ENCODE data around the gene RHOBTB1.
"Not testable (repeated sequence)": the region's sequence is repeated elsewhere in the genome, so short reads cannot be mapped to it uniquely, and the experiment has no call there.

Gene RHOBTB1

DNA sequence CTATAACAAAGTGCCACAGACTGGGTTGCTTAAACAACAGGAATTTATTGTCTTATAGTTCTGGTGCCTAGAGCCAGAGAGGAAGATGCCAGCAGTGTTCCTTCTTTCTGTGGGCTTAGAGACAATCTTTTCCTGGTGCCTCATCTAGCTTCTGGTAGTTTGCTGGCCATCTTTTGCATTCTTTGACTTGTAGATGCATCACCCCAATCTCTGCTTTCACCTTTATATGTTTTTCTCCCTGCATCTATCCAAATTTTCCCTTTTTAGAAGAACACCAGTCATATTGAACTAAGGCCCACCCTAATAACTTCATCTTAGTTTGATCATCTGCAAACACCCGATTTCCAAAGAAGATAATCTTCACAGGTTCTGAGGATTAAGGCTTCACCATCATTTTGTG lies 98.9 kb downstream of the RHOBTB1 start:
- no peaks in the 10 kb centered on the region for H4K20me1 ChIP-seq (ENCODE audit: insufficient read depth, low read length, poor library complexity, severe bottlenecking)
- H3K9me2 ChIP-seq (replicated peaks; ENCODE audit: low read depth, low read length): no peaks in the 10 kb centered on the region
- no peak for TF ChIP-seq EZH2phosphoT487 (IDR thresholded peaks at IDR 0.05; ENCODE audit: borderline replicate concordance)
- TF ChIP-seq, protein P1, sequence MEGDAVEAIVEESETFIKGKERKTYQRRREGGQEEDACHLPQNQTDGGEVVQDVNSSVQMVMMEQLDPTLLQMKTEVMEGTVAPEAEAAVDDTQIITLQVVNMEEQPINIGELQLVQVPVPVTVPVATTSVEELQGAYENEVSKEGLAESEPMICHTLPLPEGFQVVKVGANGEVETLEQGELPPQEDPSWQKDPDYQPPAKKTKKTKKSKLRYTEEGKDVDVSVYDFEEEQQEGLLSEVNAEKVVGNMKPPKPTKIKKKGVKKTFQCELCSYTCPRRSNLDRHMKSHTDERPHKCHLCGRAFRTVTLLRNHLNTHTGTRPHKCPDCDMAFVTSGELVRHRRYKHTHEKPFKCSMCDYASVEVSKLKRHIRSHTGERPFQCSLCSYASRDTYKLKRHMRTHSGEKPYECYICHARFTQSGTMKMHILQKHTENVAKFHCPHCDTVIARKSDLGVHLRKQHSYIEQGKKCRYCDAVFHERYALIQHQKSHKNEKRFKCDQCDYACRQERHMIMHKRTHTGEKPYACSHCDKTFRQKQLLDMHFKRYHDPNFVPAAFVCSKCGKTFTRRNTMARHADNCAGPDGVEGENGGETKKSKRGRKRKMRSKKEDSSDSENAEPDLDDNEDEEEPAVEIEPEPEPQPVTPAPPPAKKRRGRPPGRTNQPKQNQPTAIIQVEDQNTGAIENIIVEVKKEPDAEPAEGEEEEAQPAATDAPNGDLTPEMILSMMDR (conservative IDR thresholded peaks at IDR 0.05; ENCODE audit: low read length): no peak
- no peaks in the 10 kb centered on the region for H3K36me3 ChIP-seq (ENCODE audit: insufficient read depth, low read length)
- no peak overlapping the region for H3K9ac ChIP-seq (ENCODE audit: low read depth, low read length, poor library complexity, severe bottlenecking)
- no peaks in the 10 kb centered on the region for H3K79me2 ChIP-seq (ENCODE audit: insufficient read depth, low read length)
- no peaks in the 10 kb centered on the region for H3K27me3 ChIP-seq (ENCODE audit: insufficient read depth, low read length, poor library complexity, severe bottlenecking)
- H3K4me2 ChIP-seq (ENCODE audit: low read depth, low read length, poor library complexity, severe bottlenecking): no peak overlapping the region
- H2AFZ ChIP-seq (ENCODE audit: low read length): no peak overlapping the region
- no peaks in the 10 kb centered on the region for H3F3A ChIP-seq (ENCODE audit: low read depth)
- H3K4me3 ChIP-seq (ENCODE audit: low read length, poor library complexity, severe bottlenecking): no peak overlapping the region
- H3K9me3 ChIP-seq (ENCODE audit: insufficient read depth, low read depth, low read length): no peaks in the 10 kb centered on the region
- H3K4me1 ChIP-seq (ENCODE audit: insufficient read depth, low read length, poor library complexity, severe bottlenecking): no peaks in the 10 kb centered on the region

DNA sequence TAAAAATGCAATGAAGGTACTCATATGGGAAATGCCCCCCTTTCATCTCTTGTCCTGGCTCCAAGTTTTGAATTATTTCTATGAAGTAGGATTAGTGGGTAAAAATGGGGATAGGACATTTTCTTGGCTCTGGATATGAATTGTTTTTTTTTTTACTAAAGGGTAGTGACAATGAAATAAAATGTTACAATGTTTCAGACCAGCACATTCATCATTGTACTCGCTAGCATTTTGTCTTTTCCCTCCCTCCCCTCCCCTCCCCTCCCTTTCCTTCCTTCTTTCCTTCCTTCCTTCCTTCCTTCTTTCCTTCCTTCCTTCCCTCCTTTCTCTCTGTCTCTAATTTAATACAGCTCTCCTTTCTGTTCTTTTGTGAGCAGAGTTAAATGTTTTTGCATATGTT lies 101.3 kb downstream of the RHOBTB1 start:
- H3K79me2 ChIP-seq (ENCODE audit: insufficient read depth, low read length): no peaks in the 10 kb centered on the region
- no peaks in the 10 kb centered on the region for H3K9me3 ChIP-seq (ENCODE audit: insufficient read depth, low read depth, low read length)
- no peaks in the 10 kb centered on the region for H3K4me1 ChIP-seq (ENCODE audit: insufficient read depth, low read length, poor library complexity, severe bottlenecking)
- H4K20me1 ChIP-seq (ENCODE audit: insufficient read depth, low read length, poor library complexity, severe bottlenecking): no peaks in the 10 kb centered on the region
- TF ChIP-seq EZH2phosphoT487 (IDR thresholded peaks at IDR 0.05; ENCODE audit: borderline replicate concordance): no peak
- TF ChIP-seq, protein P1 (conservative IDR thresholded peaks at IDR 0.05; ENCODE audit: low read length): no peak
- no peaks in the 10 kb centered on the region for H3K9me2 ChIP-seq (replicated peaks; ENCODE audit: low read depth, low read length)
- H3F3A ChIP-seq (ENCODE audit: low read depth): no peaks in the 10 kb centered on the region
- H3K4me3 ChIP-seq (ENCODE audit: low read length, poor library complexity, severe bottlenecking): no peak overlapping the region
- no peaks in the 10 kb centered on the region for H3K36me3 ChIP-seq (ENCODE audit: insufficient read depth, low read length)
- H3K4me2 ChIP-seq (ENCODE audit: low read depth, low read length, poor library complexity, severe bottlenecking): no peak overlapping the region
- H3K27me3 ChIP-seq (ENCODE audit: insufficient read depth, low read length, poor library complexity, severe bottlenecking): no peaks in the 10 kb centered on the region
- no peak overlapping the region for H2AFZ ChIP-seq (ENCODE audit: low read length)
- H3K9ac ChIP-seq (ENCODE audit: low read depth, low read length, poor library complexity, severe bottlenecking): no peak overlapping the region

DNA sequence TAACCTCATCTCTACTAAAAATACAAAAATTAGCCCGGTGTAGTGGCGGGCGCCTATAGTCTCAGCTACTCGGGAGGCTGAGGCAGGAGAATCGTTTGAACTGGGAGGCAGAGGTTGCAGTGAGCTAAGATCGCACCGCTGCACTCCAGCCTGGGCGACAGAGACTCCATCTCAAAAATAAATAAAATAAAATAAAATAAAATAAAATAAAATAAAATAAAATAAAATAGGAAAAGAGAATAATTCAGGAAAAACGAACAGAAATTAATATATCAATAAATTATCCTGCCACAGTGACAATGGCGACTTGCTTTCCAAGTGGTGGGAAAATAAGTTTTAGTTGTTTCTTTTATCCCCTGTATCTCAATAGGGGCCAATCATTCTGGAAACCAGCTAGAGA lies 102.8 kb downstream of the RHOBTB1 start:
- H3K36me3 ChIP-seq (ENCODE audit: insufficient read depth, low read length); H4K20me1 ChIP-seq (ENCODE audit: insufficient read depth, low read length, poor library complexity, severe bottlenecking); H3K9me3 ChIP-seq (ENCODE audit: insufficient read depth, low read depth, low read length); H3K4me1 ChIP-seq (ENCODE audit: insufficient read depth, low read length, poor library complexity, severe bottlenecking); H3K79me2 ChIP-seq (ENCODE audit: insufficient read depth, low read length); H3F3A ChIP-seq (ENCODE audit: low read depth); H3K9me2 ChIP-seq (replicated peaks; ENCODE audit: low read depth, low read length); H3K27me3 ChIP-seq (ENCODE audit: insufficient read depth, low read length, poor library complexity, severe bottlenecking); H3K4me3 ChIP-seq (ENCODE audit: low read length, poor library complexity, severe bottlenecking); H2AFZ ChIP-seq (ENCODE audit: low read length); H3K4me2 ChIP-seq (ENCODE audit: low read depth, low read length, poor library complexity, severe bottlenecking); H3K9ac ChIP-seq (ENCODE audit: low read depth, low read length, poor library complexity, severe bottlenecking): not testable (repeated sequence)

DNA sequence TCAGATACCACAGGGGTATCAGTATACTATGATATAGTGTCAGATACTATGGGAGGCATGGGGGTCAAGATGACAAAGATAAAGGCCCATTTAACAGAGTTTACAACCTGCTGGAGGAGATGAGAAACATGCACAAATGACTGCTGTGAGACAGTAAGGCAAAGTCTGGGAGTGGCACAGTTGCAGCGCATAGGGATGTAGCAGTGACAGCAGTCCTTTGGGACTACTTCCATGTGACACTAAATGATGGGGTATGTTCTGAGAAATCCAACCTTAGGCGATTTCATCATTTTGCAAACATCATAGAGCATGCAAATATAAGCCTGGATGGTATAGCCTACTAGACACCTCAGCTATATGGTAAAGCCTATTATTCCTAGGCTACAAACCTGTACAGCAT lies 108.9 kb downstream of the RHOBTB1 start:
- no peaks in the 10 kb centered on the region for H3K79me2 ChIP-seq (ENCODE audit: insufficient read depth, low read length)
- no peaks in the 10 kb centered on the region for H3K27me3 ChIP-seq (ENCODE audit: insufficient read depth, low read length, poor library complexity, severe bottlenecking)
- H3K4me2 ChIP-seq (ENCODE audit: low read depth, low read length, poor library complexity, severe bottlenecking): no peak overlapping the region
- H4K20me1 ChIP-seq (ENCODE audit: insufficient read depth, low read length, poor library complexity, severe bottlenecking): no peaks in the 10 kb centered on the region
- H3K36me3 ChIP-seq (ENCODE audit: insufficient read depth, low read length): no peaks in the 10 kb centered on the region
- H3K9me2 ChIP-seq (replicated peaks; ENCODE audit: low read depth, low read length): no peaks in the 10 kb centered on the region
- TF ChIP-seq EZH2phosphoT487 (IDR thresholded peaks at IDR 0.05; ENCODE audit: borderline replicate concordance): no peak
- TF ChIP-seq, protein P1 (conservative IDR thresholded peaks at IDR 0.05; ENCODE audit: low read length): no peak
- no peaks in the 10 kb centered on the region for H3K4me1 ChIP-seq (ENCODE audit: insufficient read depth, low read length, poor library complexity, severe bottlenecking)
- H3F3A ChIP-seq (ENCODE audit: low read depth): no peaks in the 10 kb centered on the region
- H3K9ac ChIP-seq (ENCODE audit: low read depth, low read length, poor library complexity, severe bottlenecking): no peak overlapping the region
- H2AFZ ChIP-seq (ENCODE audit: low read length): no peak overlapping the region
- no peak overlapping the region for H3K4me3 ChIP-seq (ENCODE audit: low read length, poor library complexity, severe bottlenecking)
- no peaks in the 10 kb centered on the region for H3K9me3 ChIP-seq (ENCODE audit: insufficient read depth, low read depth, low read length)

All from Loucy (cell line).